ENCODE measurements around the gene SPPL3.
"Not testable (repeated sequence)": the region's sequence is repeated elsewhere in the genome, so short reads cannot be mapped to it uniquely, and the experiment has no call there.

The SPPL3 gene

DNA sequence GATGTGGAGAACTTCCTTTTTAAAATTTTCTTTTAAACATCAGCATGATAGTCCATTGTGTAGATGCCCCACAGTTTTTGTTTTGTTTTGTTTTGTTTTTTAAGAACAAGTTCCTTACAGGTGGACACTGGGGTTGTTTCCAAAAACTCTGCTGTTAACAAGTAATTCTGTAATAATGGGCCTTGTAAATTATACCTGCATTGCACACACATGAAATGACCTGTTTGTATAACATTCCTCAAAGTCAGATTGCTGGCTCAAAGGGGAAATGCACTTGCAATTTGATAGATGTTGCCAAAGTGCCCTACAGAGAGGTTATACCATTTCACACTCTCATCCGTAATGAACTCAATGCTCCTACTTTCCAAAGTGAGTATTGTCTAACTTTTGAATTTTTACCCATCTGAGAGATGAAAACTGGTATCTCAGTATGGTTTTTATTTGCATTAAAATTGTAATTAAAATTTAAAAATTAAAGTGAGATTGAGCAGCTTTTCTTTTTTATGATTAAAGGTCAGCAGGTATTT, 89.2 kb downstream of the SPPL3 start:
- DNase-seq, result no peak

DNA sequence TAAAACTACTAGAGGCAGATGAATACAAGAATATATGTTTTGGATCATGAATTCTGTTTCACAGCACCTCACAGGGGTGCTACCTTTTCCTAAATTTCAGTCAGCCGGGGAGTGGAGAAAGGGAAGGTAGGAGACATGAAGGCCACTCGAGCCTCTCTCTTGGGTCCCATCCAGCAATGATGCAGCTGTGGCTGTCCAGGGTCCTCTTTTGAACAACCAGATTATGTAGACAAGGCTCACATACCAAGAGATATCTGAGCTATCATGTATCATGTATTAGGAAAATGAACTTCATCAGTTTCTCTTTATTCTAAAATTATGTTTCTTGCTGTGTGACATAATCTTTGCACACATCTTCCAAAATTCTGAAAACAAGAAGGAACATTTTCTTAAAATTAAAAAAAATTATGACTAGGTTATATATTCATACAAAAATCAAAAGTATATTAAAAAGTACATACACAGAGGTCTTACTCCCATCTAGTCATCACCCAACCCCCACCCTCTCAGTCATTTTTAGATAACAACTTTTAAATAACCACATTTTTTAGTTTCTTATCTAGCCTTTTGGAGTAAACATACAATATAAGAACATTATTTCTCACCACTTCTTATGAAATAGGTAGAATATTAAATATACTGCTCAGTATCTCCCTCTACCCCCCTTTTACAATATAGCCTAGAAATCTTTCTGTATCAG, 89.8 kb downstream of the SPPL3 start:
- no peak for DNase-seq

DNA sequence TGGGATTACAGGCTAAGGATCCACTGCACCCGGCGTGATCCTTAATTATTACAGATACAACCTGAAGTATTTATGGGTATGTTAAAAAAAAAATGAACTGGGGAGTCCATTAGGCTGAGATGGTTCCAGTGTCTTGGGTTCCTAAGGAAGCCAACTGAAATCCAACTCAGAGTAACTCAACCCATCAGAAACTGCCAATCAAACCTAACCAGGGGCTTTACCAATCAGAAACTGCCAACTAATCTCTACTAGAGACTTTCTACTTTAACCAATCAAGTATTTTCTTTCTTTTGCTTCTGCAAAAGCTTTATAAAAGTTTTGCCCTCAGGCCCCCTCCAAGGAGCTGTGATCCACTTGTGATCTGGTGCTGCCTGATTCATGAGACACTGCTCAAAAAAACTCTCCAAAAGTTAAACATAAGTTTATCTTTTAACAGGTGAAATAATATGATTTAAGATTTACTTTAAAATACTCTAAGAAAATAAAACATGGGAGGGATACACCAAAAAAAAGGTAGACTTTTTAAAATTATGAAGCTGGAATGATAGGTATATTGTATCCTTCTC, 90.5 kb downstream of the SPPL3 start:
- no peak for DNase-seq

DNA sequence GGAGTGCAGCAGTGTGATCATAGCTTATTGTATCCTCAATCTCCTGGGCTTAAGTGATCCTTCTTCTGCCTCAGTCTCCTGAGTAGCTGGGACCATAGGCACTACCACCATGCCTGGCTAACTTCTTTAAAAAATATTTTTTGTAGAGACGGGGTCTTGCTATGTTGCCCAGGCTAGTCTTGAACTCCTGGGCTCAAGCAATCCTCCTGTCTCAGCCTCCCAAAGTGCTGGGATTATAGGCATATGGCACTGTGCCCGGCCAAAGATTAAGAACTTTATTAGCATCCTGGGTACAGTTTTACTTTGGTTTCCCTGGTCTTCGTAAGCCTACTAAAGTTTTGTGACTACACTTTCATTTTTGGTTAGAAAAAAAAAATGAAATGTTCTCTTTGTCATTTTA, 94.1 kb downstream of the SPPL3 start:
- DNase-seq, result no peak

DNA sequence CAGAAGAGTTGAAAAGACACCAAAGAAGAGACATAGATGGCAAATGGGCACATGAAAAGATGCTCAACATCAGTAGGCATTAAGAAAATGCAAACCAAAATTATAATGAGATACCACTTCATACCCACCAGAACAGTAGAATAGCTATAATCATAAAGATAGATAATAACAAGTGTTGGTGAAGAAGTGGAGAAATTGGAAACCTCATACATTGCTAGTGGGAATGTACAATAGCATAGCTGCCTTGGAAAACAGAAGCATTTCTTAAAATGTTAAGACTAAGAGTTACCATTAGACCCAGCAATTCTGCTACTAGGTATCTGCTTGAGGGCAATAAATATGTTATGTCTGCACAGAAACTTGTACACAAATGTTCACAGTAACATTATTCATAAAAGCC, 99.7 kb downstream of the SPPL3 start:
- no peak for DNase-seq

DNA sequence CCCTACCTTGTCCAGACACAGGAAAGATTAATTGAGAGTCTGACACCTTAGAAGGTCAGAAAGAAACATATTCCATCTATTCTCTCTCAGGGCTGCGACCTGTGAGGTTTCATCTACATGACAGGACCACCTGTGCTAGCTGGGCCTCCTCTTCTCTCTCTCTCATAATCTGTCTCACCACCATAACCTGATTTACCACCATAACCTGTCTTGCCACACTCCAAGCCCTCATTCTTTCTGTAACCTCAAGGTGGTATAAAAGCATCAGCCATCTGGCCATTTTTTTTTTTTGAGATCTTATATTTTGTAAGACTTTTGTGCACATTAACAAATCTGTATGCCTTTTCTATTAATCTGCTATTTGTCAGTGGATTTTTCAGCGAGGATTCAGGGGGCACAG, 103.0 kb downstream of the SPPL3 start:
- no peak for DNase-seq

DNA sequence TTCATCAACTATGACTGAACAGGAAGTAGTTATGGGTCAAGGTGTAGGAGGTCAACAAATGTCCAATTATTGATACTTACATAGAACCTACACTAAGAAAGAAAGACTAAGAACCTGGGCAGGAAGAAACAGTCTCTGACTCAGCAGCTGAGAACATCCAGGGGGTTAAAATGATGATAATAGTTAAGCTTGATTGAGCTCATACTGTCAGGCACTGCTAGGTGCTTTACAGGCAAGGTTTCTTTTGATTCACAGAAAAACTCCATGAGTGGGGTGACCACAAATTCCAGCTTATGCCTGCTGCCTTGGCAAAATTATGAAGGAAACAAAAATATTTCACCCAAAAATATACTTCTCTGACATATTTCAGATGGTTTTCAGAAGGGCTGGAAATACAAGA, 103.5 kb downstream of the SPPL3 start:
- peak; percentile 8 for DNase-seq

DNA sequence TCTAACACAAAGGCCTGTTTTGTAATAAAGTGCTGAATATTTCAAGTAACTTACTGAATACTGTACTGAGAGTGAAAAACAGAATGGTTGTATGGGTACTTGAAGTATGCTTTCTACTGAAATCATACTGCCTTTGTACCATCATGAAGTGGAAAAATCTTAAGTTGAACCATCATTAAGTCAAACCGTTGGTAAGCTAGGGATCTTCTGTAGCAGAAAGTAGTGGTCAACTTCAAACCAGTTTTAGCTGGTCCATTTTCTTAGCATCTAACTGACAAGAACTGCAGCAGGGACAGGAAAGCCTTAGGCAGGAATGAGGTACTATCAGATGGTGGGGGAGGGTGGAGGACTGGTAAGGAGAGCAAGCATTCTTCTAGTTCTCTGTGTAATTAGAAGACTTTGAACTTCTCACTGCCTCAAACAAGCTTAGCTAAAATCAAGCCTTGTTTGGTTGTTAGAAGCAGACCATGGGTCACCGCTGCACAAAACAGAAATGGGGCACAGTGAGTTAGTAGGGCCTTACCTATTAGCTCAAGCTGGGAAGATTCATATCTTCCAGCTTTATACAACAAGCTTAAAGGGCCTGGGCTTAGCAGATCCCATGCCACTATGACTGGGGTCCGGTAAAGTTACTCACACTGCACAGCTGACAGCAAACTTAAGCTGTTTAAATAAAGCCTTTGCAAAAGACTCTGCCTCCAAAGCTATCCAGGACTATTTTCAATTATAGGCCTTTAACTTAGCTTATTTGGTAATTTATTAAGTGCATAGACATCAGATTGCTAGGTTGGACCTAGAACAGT, 104.7 kb downstream of the SPPL3 start:
- no peak for DNase-seq

DNA sequence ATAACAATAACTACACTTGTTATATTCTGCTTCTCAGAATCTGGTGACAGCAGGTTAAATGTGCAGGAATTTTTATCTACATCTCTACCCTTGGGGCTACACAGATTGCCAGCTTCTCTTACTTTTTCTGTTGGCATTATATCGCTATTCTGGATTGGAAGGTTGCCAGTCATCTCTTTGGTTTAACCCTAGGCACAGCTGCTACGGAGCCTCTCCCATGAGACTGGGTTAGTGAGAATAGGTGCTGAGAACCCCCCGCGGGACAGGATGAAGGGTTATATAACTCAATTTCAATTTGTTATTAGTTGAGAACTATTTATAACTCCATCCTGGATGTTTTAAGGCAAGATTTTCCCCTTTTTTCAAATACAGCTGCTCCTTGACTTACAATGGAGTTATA, 105.5 kb downstream of the SPPL3 start:
- no peak for DNase-seq

DNA sequence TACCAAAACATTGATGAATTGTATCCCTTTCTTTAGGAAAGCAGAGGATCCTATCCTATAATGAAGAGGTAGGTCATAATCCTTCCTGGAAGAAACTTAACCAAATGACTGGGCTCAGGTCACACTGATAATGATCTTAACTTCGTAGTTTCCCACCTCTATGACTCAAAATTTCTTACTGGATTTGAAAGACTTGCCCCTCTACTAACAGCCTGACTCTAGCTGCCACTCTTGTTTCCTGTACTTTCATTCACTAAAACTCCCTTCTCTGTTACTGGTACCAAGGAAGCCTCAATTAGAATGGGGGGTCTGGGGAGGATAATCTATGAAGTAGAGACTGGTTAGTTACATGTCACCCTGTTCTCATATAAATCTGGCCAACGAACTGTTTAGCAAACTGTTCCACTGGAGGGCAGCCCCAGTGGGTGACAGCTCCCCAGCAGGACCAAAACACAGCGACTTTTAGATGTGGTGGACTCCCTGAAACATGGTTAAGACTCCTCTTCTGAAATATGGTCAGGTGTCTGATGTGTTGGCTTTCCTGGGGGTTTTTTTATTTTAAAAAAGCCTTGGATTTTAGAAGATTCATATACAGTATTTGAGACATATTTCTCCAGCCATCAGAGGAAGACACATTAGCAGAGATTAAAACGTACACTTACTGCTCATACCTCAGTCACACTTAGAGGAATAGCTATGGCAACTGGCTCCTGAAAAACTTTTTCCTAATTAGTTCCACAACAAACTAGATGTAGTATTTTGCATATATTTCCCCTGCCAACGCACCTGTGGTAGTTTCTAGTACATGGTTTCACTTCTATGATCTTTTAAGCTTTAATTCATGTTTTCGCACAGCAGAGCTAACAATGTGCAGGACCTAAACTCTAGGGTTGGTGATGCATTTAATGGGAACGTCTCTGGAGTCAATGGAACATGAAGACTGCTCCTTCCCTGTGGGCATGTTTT, 106.2 kb downstream of the SPPL3 start:
- DNase-seq, result no peak

DNA sequence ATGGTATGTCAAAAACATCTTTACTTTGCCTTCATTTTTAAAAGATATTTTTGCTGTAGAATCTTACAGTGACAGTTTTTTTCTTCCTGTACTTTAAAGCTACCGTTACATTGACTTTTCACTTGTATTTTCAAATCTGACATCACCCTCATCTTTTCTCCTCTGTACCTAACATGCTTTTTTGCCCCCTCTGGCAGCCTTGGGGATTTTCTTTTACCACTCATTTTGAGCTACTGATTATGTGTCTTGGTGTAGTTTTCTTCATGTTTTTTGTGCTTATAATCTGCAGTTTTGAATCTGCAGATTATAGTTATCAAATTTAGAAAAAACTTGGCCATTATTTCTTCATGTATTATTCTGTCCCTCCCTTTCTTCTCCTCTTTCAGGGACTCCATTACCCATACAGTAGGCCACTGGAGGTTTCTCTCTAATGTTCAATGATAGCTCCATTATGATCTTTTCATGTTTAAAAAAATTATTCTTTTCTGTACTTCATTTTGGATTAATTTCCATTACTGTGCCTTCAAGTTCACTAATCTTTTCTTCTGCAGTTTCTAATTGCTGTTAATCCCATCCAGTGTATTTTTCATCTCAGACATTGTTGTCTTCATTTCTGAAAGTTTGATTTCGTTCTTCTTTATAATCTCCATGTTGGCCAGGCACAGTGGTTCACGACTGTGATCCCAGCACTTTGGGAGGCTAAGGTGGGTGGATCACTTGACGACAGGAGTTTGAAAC, 108.5 kb downstream of the SPPL3 start:
- no peak for DNase-seq

DNA sequence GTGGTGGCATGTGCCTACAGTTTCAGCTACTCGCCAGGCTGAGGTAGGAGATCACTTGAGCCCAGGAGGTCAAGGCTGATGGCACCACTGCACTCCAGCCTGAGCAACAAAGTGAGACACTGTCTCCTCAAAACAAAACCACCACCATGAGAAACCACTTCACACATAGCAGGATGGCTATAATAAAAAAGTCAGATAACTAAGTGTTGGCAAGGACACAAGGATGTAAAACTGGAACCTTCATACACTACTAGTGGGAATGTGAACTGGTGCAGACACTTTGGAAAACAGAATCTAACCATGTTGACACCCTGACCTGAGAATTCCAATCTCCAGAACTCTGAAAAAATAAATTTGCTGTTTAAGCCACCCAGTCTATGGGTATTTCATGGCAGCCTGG, 110.8 kb downstream of the SPPL3 start:
- no peak for DNase-seq

DNA sequence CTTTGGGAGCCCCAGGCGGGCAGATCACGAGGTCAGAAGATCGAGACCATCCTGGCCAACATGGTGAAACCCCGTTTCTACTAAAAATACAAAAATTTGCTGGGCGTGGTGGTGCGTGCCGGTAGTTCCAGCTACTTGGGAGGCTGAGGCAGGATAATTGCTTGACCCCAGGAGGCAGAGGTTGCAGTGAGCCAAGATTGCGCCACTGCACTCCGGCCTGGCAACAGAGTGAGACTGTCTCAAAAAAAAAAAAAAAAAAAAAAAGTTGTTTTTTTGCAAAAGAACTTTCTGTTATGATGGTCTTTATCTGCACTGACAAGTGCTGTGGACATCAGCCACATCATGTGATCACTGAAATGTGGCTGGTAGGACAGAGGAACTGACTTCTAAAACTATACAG, 111.7 kb downstream of the SPPL3 start:
- not testable (repeated sequence) for DNase-seq

DNA sequence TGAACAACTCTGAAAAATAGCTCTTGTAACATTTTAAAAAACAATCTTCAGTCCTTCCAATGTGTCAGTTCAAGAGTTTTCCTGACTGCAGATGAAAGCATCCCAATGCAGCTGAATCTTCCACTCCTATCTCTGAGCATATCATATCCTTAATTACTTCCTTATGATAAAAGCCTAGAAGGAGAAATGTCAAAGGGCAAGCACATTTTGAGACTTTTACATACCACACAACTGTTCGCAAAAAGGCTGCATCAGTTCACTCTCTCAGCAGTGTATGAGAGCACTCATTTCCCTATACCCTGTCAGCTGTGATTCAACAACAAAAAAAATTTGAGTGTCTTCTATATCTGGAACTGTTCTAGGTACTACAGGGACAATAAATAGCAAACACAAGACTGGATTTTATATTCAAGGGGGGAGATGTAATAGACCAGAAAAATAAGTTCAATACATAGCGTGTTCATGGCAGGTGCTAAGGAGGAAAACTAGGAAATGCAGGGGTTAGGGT, 112.4 kb downstream of the SPPL3 start:
- DNase-seq, result no peak

DNA sequence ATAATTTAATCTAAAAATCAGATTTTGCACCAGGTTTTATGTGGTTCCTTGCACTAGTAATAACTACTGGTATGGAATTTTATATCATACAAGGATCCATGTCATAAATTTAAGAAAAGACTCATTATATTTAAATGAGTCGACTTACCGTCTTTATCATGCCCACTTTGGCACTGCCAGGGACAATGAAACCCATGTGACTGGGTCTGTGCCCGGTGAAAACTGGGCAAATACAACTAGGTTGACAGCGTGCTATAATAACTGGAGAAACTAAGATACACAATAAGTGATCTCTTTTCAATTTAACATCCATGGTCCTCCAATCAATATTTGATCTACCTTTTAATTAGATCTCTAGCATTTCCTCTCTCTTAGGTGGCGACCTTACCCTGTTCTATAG, 114.0 kb downstream of the SPPL3 start:
- no peak for DNase-seq

DNA sequence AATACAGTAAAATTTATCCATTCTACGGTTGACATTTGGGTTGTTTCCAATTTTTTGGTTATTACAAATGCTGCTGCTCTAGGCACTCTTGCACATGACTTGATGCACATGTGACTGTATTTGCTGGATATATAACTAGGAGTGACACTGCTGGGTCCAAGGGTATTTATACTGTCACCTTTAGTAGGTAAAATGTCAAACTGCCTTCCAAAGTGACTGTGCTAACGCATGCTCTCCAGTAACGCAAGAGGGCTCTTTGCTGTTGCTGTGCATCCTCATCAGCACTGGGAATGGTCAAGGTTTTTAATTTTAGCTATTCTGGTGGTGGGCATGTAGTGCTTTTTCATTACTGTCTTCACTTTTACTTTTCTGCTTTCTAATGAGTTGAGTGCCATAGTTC, 116.3 kb downstream of the SPPL3 start:
- no peak for DNase-seq

DNA sequence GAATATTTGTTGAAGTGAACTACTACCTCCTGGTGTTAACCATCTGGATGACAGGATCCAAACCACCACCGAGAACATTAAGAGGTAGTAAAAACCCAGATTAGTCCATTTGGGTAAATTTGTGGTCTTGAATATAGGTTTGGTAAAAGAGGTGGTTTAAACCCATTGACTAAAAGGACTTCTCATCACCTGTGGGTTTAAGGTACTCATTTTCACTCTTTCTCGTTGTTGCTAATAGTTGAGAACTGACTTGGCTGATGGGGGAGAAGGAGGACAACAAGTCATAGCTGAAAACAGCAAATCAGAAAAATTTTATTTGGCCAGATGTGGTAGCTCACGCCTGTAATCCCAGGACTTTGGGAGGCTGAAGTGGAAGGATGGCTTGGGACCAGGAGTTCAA, 119.4 kb downstream of the SPPL3 start:
- no peak for DNase-seq

DNA sequence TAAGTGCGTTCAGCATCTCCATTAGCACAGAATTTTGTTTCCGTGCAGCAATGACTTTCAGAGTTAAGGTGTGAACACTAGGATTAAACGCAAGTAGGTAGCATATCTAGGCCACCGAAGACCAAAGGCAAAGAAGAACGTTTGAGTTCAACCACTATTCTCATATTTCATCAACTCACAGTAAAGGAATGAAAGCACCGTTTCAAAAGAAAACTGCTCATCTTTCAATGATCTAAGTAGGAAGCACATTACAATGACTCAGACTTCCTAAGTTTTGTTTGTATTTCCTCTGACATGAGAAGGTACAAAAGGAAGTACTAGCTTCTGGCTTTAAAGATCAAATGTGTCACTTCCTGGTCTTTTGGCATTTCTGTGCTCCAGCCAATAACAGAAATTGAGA, 121.0 kb downstream of the SPPL3 start:
- DNase-seq, result peak; percentile 46

DNA sequence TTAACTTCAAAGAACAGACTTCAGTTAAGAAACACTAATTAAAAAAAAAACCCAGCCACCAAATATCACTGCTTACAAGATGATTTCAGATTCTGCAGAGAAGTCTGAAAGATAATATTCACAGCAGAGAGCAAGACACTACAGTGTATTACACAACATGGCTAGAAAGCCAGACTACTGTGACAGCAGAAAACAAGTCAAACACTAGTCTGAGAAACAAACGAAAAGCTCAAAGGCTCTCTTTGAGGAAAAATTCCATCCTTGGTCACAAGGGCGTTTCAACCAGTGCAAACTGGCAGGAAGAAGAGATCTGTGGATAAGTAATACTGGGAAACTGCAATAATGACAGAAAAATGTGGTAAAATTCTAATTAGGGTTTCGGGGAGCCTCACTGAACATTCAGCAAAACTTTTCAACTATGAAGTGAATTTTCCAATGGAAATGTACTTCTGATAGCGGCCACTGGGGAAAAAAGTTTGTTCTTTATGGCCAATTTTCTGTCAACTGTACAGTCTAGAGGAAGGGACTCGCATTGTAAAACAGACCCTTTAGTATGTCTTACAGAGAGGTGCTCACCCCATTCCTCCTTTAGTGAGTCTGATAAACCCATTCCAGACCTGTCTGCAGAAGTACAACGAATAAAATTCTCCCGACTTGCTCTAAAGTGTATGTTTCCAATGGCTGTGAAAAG, 128.2 kb downstream of the SPPL3 start:
- DNase-seq, result no peak

DNA sequence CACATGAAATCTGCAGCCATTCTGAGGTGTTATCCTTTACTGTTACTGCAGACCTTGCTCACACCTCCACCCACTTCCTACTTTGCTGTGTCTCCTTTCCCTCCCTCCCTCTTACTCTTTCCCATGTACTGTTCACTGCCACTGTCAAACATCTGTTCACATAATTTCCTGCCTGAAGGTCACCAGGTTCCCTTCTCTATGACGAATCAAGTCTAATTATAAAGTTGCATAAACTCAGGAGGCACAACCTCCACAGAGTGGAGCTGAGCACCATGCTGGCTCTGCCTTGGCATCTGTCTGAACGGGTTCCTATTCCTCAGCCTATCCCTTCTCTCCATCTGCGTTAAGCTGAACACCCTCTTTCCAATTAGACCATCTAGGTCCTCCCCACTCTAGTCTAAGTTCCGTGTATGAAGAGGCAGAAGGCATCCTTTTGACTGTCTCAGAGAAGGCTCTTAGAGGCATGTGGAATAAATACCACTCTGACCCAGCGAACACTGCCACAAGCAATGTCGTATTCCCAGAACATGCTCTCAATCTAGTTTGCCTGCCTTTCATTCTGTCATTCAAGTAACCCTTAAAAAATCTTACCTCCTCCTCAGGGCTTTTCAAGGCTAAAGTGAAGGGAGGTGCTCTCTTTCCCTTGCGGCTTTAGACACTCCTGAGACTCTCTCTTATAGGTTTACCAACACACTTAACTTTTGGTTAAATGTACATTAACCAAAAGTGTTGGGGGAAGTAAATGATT, 129.8 kb downstream of the SPPL3 start:
- DNase-seq, result no peak

DNA sequence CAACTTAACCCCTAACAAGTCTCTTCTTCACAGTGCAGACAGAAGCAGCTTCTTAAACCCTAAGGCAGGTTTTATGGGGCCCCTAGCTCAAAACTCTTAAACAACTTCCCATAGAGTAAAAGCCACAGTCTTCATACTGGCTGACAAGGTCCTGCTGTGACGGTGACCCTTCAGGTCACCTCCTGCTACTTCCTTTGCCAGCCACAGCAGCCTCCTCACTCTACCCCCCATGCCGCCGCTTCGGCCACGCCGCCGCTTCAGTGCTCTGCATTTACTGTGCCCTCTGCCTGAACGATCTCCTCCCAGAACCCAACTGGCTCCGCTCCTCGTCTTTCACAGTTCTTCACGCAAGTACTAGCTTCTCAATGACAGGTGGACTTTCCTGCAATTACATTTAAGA, 133.1 kb downstream of the SPPL3 start:
- DNase-seq, result no peak

All from fibroblast of upper back skin (primary cell).